GM18951 (cell line): ENCODE measurements around the gene TMEM116.
"Not testable (repeated sequence)": the region's sequence is repeated elsewhere in the genome, so short reads cannot be mapped to it uniquely, and the experiment has no call there.

Source experiments
- POLR2A ChIP-seq: IDR thresholded peaks from 4 replicates; pipeline ENCODE4 v1.6.1; 2011; ENCODE audit warnings: mild to moderate bottlenecking; ENCODE audit not compliant: insufficient read length, insufficient read depth; ENCODE audit errors: extremely low read depth
- in situ Hi-C: fragments of 300-500 bp; cut with MboI; formaldehyde crosslinking; loops from one replicate; pipeline ENCODE4 v1.12.0; 2022; ENCODE audit warnings: low sequenced_read_pairs, mixed read lengths, inconsistent platforms; ENCODE audit not compliant: unreplicated experiment

The TMEM116 gene

GRCh38 chr12:112001576-112001975 lies 11.4 kb downstream of the TMEM116 start:
- in situ Hi-C loops = no loop called here
- TF ChIP-seq POLR2A = no peak

- TF ChIP-seq POLR2A = no peak
- in situ Hi-C loops = no loop called here
Measured at GRCh38 chr12:112000820-112001219, 12.1 kb downstream of the TMEM116 start.

GRCh38 chr12:111999129-111999528 lies 13.8 kb downstream of the TMEM116 start:
- in situ Hi-C loops = not testable (repeated sequence)

- in situ Hi-C loops = no loop called here
- TF ChIP-seq POLR2A = no peak
Measured at GRCh38 chr12:111998015-111998414, 14.9 kb downstream of the TMEM116 start.

- in situ Hi-C loops = no loop called here
- no peak for TF ChIP-seq POLR2A
Measured at GRCh38 chr12:111997300-111997699, 15.7 kb downstream of the TMEM116 start.

- TF ChIP-seq POLR2A = no peak
- in situ Hi-C loops = no loop called here
Measured at GRCh38 chr12:111995782-111996480, 17.0 kb downstream of the TMEM116 start.

- in situ Hi-C loops = not testable (repeated sequence)
Measured at GRCh38 chr12:111994211-111995111, 18.5 kb downstream of the TMEM116 start.

- in situ Hi-C loops = no loop called here
Measured at GRCh38 chr12:111993292-111994150, 19.4 kb downstream of the TMEM116 start.

GRCh38 chr12:111992464-111992863 lies 20.5 kb downstream of the TMEM116 start:
- no peak for TF ChIP-seq POLR2A
- in situ Hi-C loops = no loop called here

More at GRCh38 chr12:111993292-111994150, 19.4 kb downstream of the TMEM116 start:
- TF ChIP-seq POLR2A = no peak

GRCh38 chr12:111991946-111992345 lies 21.0 kb downstream of the TMEM116 start:
- in situ Hi-C loops = no loop called here
- no peak for TF ChIP-seq POLR2A

- no peak for TF ChIP-seq POLR2A
- in situ Hi-C loops = no loop called here
Measured at GRCh38 chr12:111991535-111991934, 21.4 kb downstream of the TMEM116 start.

GRCh38 chr12:111984820-111985219 lies 28.1 kb downstream of the TMEM116 start:
- TF ChIP-seq POLR2A = no peak
- in situ Hi-C loops = no loop called here

GRCh38 chr12:111981987-111982386 lies 31.0 kb downstream of the TMEM116 start:
- in situ Hi-C loops = no loop called here
- no peak for TF ChIP-seq POLR2A
